ENCODE measurements around the gene SIX3.

The SIX3 gene

DNA sequence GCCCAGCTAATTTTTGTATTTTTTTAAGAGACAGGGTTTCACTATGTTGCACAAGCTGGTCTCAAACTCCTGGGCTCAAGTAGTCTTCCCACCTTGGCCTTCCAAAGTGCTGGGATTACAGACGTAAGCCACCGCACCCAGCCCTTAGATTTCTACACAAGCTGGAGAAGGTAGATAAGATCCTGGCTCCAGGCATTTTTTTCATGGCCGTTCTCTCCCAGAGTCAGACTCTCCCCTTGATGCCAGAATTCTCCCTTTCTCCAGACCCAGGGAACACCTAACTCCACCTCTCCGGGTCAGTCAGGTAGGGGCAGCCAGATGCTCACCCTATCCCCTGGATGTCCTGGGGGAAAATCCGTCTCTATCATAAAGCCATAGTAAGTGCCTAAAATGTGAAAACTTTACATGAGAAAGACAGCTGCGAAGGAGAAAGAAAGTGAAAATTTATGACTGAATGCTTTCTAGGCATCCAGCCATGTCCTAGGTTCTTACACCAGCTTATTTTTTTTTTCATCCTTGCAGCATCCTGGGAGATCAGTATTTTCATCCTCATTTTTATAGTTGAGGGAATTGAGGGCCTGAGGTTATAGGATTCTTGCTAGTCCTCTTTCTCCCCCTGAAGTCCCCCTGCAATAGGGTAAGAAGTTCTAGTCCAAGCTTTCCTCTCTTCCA is 16.3 kb downstream of the SIX3 start:
- no peak for DNase-seq (ENCODE audit: low read depth)

- DNase-seq (ENCODE audit: low read depth), result no peak
Measured at GRCh38 chr2:44959855-44960254, 18.4 kb downstream of the SIX3 start.

- no peak for DNase-seq (ENCODE audit: low read depth)
Measured at GRCh38 chr2:44960871-44961270, 19.4 kb downstream of the SIX3 start.

- no peak for DNase-seq (ENCODE audit: low read depth)
Measured at GRCh38 chr2:44962176-44962695, 20.7 kb downstream of the SIX3 start.

DNA sequence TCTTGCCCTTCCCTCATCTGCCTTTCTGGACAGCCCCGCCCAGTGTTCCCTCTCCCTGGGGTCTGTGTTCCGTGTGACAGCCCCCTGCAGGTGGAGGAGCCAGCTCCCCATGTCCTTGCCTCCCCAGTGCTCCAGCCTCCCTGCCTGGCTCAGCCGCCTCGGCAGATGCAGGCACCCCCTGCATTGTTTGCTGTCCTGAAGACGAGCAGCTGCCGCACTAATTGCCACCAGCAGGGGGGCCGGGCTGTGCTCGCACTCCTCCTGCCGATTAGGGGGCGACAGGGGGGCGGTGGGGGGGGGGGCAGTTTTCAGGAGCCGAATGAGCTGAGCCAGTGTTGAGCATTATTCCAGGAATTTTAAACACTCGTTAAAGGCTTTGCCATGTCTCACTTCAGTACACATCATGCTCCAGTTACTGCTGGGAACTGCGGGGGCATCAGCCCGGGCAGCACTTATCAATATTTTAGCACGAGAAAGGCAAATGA is 23.3 kb downstream of the SIX3 start:
- DNase-seq (ENCODE audit: low read depth), result no peak

DNA sequence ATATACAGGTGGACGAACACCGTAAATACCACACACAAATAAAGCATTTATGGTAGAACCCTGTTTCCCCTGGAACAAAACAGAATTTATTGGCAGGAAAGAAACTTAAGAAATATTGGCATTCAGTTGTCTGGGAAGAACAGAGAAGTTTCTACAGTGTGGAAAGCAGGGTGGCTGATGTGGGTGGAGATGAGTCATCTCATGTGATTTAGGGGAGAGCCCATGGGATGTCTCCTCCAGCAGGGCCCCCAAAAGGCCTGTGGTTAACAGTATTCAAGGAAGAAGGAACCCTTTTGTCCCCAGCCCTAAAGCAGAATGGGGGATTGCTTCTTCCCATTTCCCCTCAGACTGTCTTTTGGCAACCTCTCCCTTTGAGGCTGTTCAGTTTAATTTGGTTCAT is 24.2 kb downstream of the SIX3 start:
- DNase-seq (ENCODE audit: low read depth), result no peak

- no peak for DNase-seq (ENCODE audit: low read depth)
Measured at GRCh38 chr2:44967056-44967455, 25.6 kb downstream of the SIX3 start.

DNA sequence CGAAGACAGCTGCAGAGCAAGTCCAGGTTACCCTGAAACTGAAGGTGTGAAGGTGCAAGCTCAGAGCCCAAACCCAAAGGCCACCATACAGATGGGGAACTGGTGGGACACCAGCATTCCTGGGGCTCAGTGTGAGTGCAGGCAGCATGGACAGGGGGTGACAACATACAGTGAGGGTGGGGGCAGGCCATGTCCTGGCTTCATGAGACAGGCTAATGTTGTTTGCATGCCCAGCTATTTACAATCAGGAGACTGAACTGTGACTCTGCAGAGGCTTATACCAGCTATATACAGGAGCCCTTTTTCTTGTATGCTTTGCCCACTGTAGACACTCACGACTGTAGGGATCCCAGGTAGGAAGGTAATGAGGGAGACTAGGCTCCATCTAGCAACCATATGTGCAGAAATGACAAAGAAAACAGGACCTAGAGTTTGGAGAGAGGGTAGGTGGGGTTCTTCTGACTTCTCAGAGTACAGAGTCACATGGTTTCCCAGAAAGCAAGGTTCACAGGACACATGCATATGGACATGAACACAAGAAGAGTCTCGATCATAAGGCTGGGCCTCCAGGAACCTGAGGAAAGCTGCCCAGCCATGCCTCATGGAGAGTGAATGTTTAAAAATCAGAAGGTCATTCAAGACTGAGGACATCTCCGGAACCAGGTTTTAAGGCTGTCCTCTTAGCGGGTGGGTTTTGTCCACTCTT is 26.4 kb downstream of the SIX3 start:
- no peak for DNase-seq (ENCODE audit: low read depth)

GRCh38 chr2:44969936-44970335 is 28.4 kb downstream of the SIX3 start:
- DNase-seq (ENCODE audit: low read depth), result no peak

DNA sequence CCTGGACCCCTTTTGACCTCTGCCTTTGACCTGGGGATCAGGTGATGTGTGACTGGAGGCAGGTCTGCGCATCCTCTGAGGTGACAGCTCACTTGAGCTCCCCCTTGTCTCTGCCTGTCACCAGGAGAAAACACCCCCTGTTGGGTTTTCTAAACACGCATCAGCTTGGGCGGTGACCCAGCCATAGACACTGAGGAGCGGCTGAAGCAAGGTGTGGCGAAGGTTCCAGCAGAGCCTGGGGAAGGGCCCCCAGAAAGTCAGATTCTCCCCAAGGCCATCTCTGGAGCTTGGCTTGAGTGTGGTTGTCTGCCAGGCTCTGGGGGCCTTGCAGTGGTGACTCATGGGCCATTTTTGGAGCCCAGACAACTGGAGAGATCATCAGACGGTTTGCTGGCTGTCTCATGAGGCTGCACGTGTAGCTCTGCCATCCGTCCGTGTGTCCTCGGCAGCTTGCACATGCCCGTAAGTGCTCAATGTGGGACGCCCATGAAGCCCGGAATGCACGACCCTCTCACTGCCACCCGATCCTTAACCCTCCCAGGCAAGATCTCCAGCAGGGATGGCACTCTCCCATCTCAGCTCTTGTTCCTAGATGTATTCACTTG is 29.4 kb downstream of the SIX3 start:
- no peak for DNase-seq (ENCODE audit: low read depth)

DNA sequence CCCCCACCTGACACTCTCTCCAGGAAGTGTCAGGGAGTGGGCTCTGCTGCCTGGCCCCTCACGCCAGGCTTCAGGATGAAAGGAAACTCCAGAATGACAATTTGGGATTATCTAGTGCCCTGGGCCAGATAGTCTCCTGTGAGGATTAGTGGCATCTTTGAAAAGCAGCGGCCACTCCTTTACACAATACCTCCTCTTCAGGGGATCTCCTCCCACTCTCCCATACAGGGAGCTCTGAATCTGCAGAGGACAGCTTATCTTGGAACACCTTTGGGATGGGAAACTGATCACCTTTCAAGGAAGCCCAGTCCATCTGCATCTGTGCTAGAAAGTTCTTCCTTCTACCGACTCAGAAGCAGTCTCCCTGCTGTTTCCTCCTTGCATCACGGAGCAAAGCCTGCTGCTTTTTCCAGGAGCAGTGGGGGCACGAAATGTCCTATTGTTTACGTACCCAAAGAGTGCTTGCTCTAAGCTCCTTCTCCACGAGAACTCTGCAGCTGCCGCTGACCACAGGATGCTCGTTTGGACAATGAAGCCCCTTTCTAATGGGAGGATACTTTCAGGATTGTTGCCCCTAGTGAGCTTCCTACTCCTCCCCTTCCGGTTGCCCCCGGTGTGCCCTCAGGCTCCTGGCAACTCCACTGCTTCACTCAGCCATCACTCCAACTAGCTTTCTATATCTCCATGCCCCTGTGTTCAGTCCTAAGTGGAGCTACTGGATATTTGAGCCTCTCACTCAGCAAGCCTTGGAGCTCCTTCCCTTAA is 31.5 kb downstream of the SIX3 start:
- DNase-seq (ENCODE audit: low read depth), result no peak

- DNase-seq (ENCODE audit: low read depth), result no peak
Measured at GRCh38 chr2:44974064-44974715, 32.7 kb downstream of the SIX3 start.

GRCh38 chr2:44975571-44976450 is 34.3 kb downstream of the SIX3 start:
- DNase-seq (ENCODE audit: low read depth), result no peak

- DNase-seq (ENCODE audit: low read depth), result no peak
Measured at GRCh38 chr2:44979581-44979980, 38.1 kb downstream of the SIX3 start.

DNA sequence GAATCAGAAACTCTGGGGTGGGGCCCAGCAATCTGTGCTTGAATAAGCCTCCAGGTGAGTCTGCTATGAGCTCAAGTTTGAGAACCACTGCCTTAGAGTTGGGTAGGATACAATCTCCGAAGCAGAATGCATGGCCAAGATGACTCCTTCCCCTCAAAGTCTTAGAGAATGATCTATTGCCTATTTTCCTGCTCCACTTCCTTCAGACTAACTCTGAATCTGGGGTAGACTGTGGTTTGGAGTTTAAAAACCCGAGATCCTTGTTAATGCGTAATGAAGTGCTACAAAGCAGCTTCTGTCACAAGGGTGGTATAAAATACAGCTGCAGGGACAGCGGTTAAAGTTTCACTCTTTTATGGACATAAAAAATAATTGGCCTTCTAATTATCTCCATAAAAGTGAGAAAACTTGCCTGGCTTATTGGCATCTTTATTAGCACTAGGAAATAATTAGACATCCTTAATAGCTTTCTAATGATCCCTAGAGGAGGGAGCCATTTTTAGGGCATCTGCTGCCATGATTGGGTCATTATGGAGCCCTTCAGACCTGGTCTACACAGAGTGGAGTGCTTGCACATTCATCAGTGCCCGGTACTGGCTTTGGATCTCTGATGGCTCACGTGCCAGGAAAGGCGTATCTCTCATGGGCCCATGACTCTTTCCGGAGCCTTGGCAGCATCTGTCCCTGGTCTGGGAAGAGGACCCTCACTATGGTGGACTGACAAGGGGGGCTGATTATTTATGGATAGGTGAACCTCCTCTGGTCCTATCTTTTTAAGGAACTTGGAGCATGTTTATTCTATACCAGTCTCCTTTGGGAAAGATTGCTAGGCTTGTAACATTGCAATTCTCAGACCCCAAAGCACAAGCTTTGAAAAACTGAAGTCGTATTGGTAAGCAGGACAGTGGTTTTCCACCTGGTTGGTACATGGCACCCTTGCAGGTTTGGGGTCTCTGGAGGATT is 39.5 kb downstream of the SIX3 start:
- no peak for DNase-seq (ENCODE audit: low read depth)

GRCh38 chr2:44981714-44982108 is 40.2 kb downstream of the SIX3 start:
- peak; percentile 49 for DNase-seq (ENCODE audit: low read depth)

GRCh38 chr2:44983836-44984604 is 42.5 kb downstream of the SIX3 start:
- no peak for DNase-seq (ENCODE audit: low read depth)

DNA sequence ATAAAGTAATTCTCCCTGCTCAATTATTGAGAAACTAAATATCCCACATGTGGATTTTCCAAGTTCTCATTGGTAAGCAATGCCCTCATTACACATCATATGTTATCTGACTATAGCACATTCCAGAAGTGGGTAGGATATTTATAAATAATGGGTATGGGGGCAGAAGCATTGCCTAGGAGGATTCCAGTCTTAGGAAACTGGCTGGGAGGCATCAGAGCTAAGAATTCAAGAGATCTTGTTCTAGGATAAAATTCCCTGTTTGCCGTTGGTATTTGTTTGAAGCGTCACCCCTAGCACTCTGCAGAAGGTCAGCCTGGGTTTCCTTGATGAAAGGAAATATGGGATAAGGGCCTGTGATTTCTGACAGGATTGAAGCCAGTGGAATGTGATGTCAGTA is 47.7 kb downstream of the SIX3 start:
- no peak for DNase-seq (ENCODE audit: low read depth)

- no peak for DNase-seq (ENCODE audit: low read depth)
Measured at GRCh38 chr2:44994377-44994776, 52.9 kb downstream of the SIX3 start.

All from stimulated activated CD8-positive, alpha-beta memory T cell treated with anti-CD3 and anti-CD28 coated beads, Interleukin-7, amount 100 ng/mL, for 24 hours (primary cell).